OCI-LY7 (cell line): Measurements from ENCODE around the gene CASP8. TPM values are rescaled to one million over a fixed set of nuclear protein-coding genes. Genes with fewer than 3 reads are reported as not detected.
A peak's percentile ranks its signal among the peaks of the same experiment; 100 is the strongest.

Experiments used
- BruUV-seq: library from RNA; stranded (reverse); fragments of 400-500 nt; replicated peaks from 2 replicates; lab custom pipeline; 2021; lab: Mats Ljungman, UMichigan
- CTCF ChIA-PET: fragments of 300-600 bp; sonication (Branson Sonifier 250); formaldehyde crosslinking; loops from one replicate; lab custom pipeline; 2022; ENCODE audit warnings: antibody characterized with exemption; ENCODE audit not compliant: unreplicated experiment; lab: Charles Lee
- POLR2A ChIA-PET: fragments of 300-600 bp; sonication (Branson Sonifier 250); formaldehyde crosslinking; loops from one replicate; lab custom pipeline; 2022; ENCODE audit warnings: antibody characterized with exemption; lab: Charles Lee
- DNase-seq: peaks from one replicate; pipeline ENCODE4 v3.0.0-alpha.2; 2015; ENCODE audit warnings: low spot score
- H2AFZ ChIP-seq: fragments of 200-600 bp; sonication (generic), shearing (Covaris generic); 2 replicates; pipeline ENCODE4 v1.6.1; 2014; ENCODE audit warnings: mild to moderate bottlenecking, antibody characterized with exemption, low read length, moderate library complexity
- H3K27ac ChIP-seq: fragments of 200-600 bp; sonication (generic); 2 replicates; pipeline ENCODE4 v1.5.1; 2014; ENCODE audit warnings: mixed run types, low read depth, mild to moderate bottlenecking, moderate library complexity, low read length, inconsistent platforms; ENCODE audit not compliant: poor library complexity, severe bottlenecking
- H3K36me3 ChIP-seq: fragments of 200-600 bp; sonication (generic); 2 replicates; pipeline ENCODE4 v1.6.1; 2014; ENCODE audit warnings: mild to moderate bottlenecking, antibody characterized with exemption, low read length, moderate library complexity, mixed read lengths; ENCODE audit not compliant: insufficient read depth
- H3K4me1 ChIP-seq: fragments of 200-600 bp; sonication (generic); 2 replicates; pipeline ENCODE4 v1.5.1; 2014; ENCODE audit warnings: mild to moderate bottlenecking, low read length; ENCODE audit not compliant: insufficient read depth, poor library complexity, severe bottlenecking
- H3K4me2 ChIP-seq: fragments of 200-600 bp; sonication (generic); 2 replicates; pipeline ENCODE4 v1.6.1; 2014; ENCODE audit warnings: mild to moderate bottlenecking, low read length
- H3K4me3 ChIP-seq: fragments of 200-600 bp; sonication (generic); 2 replicates; pipeline ENCODE4 v1.5.1; 2014; ENCODE audit warnings: mild to moderate bottlenecking, low read depth, low read length; ENCODE audit not compliant: poor library complexity, severe bottlenecking
- H3K79me2 ChIP-seq: fragments of 200-600 bp; sonication (generic); 2 replicates; pipeline ENCODE4 v1.6.1; 2016; ENCODE audit warnings: low read depth, mild to moderate bottlenecking, low read length, moderate library complexity, mixed read lengths; ENCODE audit not compliant: insufficient read depth
- H3K9me2 ChIP-seq: fragments of 200-600 bp; sonication (generic); 2 replicates; pipeline ENCODE4 v1.6.1; 2016; ENCODE audit warnings: mild to moderate bottlenecking, low read length, mixed read lengths; ENCODE audit not compliant: insufficient read depth
- H3K9me3 ChIP-seq: fragments of 200-600 bp; sonication (generic); 2 replicates; pipeline ENCODE4 v1.6.1; 2014; ENCODE audit warnings: mild to moderate bottlenecking, mixed run types, low read length, mixed read lengths
- H4K20me1 ChIP-seq: fragments of 200-600 bp; sonication (generic); 2 replicates; pipeline ENCODE4 v1.6.1; 2014; ENCODE audit warnings: mild to moderate bottlenecking, antibody characterized with exemption, low read length, moderate library complexity, mixed read lengths; ENCODE audit not compliant: insufficient read depth
- CTCF ChIP-seq: fragments of 200-600 bp; sonication (generic); conservative IDR thresholded peaks from 2 replicates; pipeline ENCODE4 v1.5.1; 2014; ENCODE audit warnings: mild to moderate bottlenecking, antibody characterized with exemption, low read length, moderate library complexity, mixed read lengths
- EZH2phosphoT487 ChIP-seq: fragments of 200-600 bp; sonication (generic); IDR thresholded peaks from 2 replicates; pipeline ENCODE4 v1.6.1; 2018; ENCODE audit warnings: low read depth, borderline replicate concordance, mild to moderate bottlenecking, mixed run types, antibody characterized with exemption, low read length, moderate library complexity, mixed read lengths
- intact Hi-C: fragments of 100-400 bp; cut with micrococcal nuclease; formaldehyde crosslinking; loops from one replicate; pipeline ENCODE4 v1.10.0; 2022; ENCODE audit not compliant: unreplicated experiment
- total RNA-seq, 2 experiments: library from RNA; depleted of rRNA in 1 of 2; stranded (reverse); fragments of >200 nt in 1 of 2; shearing (Covaris generic) in 1 of 2; gene quantifications; 2 replicates each; pipeline ENCODE4 v1.2.3, GENCODE V29; 2014 to 2022

The CASP8 gene
- total RNA-seq, 2 experiments from 2014 or later: 32.4 to 34.7 TPM

DNA sequence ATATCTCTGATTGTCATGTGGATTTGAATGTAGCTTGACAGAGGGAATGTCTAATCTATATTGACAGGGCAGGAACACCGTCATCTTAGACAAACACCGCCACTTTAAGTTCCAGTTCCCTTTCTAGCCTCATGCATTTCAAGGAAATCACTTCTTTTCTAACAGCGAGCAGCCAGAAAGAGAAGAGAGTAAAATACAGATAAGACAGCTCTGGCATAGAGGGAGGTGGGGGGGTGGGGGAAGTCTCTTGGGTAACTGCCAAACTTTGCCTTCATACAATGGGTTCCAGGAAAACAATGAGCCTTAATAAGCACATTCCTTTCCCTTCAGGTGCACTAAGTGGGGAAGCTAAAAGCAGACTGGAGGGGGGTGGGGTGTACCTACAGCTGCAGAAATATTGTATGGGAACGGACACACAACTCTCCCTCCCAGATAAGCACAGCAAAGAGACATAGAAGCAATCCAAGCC is 40.2 kb upstream of the CASP8 start:
- H3K9me2 ChIP-seq: no peaks in the 10 kb centered on the region
- intact Hi-C loops: no loop called here
- H4K20me1 ChIP-seq: no peaks in the 10 kb centered on the region
- H3K79me2 ChIP-seq: no peaks in the 10 kb centered on the region
- peak overlapping the region; percentile 25; the same call in 1 of the 2 replicates for H3K4me2 ChIP-seq
- CTCF ChIA-PET: interaction anchor here (1.1 to 2.0 kb wide), 2 partner anchors 12 to 307 kb away, joined by 4 to 7 read pairs; no protein-coding TSS in a partner anchor
- H3K4me3 ChIP-seq: no peak overlapping the region
- H3K27ac ChIP-seq: no peak overlapping the region
- POLR2A ChIA-PET: interaction anchor here (0.6 to 2.0 kb wide), 3 partner anchors 13 to 254 kb away, joined by 3 to 10 read pairs (median 4); no protein-coding TSS in a partner anchor
- peak; percentile 15 for DNase-seq
- BruUV-seq: no TSS peak
- peaks cover 22% of the 10 kb centered on the region for H3K4me1 ChIP-seq
- no peak overlapping the region for H2AFZ ChIP-seq
- no peaks in the 10 kb centered on the region for H3K9me3 ChIP-seq
- H3K36me3 ChIP-seq: no peaks in the 10 kb centered on the region
- TF ChIP-seq CTCF (no peak), EZH2phosphoT487 (no peak)

DNA sequence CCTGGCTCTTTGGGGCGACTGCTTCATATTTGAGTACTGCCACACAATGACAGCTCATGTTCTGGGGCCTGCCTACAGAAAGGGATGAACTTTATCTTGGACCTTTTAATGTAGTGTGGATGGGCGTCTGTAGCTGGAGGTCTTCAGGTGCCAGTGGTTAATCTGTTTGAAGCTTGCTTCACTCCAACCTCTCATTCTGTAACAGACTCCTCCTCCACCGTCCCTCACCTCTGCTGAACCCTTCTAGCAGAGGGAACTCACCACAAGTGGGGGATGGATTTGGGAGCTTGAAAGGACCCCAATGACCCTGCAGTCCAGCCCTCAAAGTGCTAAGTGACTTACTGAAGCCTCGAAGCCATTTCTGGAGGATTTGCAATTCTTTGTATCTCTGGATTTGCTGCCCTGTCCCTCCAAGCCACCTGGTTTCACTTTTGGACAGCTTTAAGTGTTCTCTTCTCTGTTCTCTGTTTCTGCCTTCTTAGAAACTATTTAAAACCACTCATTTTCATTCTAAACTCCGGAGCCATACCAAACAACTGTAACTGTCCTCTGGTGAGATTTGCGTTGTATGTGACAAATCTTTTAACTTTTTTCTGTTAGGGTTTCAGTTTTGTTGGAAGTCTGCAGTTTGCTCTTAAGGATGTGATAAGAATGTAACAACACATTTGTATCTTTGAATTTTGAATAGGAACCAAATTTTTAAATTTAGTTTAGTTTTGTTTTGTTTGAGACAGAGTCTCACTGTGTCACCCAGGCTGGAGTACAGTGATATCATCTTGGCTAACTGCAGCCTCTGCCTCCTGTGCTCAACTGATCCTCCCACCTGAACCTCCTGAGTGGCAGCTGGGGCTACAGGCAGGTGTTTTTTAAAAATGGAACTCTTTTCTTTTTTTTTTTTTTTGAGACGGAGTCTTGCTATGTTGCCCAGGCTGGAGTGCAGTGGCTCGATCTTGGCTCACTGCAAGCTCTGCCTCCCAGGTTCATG is 37.0 kb upstream of the CASP8 start:
- intact Hi-C loops: no loop called here
- no TSS peak for BruUV-seq
- peak overlapping the region; percentile 89; the same call in 1 of the 2 replicates for H2AFZ ChIP-seq
- no peaks in the 10 kb centered on the region for H3K9me2 ChIP-seq
- TF ChIP-seq CTCF: no peak
- no peak for TF ChIP-seq EZH2phosphoT487
- no peaks in the 10 kb centered on the region for H4K20me1 ChIP-seq
- H3K4me1 ChIP-seq: peaks cover 25% of the 10 kb centered on the region
- ChIA-PET CTCF (interaction anchor here (1.9 kb wide), 1 partner anchor 9 kb away, joined by 9 read pairs; no protein-coding TSS in a partner anchor), POLR2A (interaction anchor here (0.5 to 2.1 kb wide), 6 partner anchors 9 to 291 kb away, joined by 3 to 6 read pairs (median 4); no protein-coding TSS in a partner anchor)
- no peak for DNase-seq
- no peaks in the 10 kb centered on the region for H3K79me2 ChIP-seq
- no peaks in the 10 kb centered on the region for H3K36me3 ChIP-seq
- peak overlapping the region; percentile 32 for H3K4me3 ChIP-seq
- no peaks in the 10 kb centered on the region for H3K9me3 ChIP-seq
- H3K27ac ChIP-seq: no peak overlapping the region
- H3K4me2 ChIP-seq: peak overlapping the region; percentile 58
